Measurements from ENCODE around the gene BMPR2.

The BMPR2 gene

DNA sequence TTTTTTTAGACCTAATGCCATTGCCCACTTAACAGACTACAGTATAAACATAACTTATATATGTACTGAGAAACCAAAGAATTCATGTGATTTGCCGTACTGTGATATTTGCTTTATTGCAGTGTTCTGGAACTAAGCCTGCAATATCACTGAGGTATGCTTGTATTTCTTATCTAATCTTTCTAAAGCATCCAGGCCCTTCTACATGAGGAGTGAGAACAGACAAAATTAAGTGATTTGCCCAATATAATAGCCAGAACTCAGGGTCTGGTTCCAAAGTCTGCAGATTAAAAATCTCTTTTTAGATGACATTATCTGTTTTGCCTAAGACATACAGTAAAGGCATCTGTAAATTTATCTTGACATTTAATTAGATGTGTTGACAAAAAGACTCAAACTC lies 41.9 kb downstream of the BMPR2 start:
- TF ChIP-seq, protein P1, sequence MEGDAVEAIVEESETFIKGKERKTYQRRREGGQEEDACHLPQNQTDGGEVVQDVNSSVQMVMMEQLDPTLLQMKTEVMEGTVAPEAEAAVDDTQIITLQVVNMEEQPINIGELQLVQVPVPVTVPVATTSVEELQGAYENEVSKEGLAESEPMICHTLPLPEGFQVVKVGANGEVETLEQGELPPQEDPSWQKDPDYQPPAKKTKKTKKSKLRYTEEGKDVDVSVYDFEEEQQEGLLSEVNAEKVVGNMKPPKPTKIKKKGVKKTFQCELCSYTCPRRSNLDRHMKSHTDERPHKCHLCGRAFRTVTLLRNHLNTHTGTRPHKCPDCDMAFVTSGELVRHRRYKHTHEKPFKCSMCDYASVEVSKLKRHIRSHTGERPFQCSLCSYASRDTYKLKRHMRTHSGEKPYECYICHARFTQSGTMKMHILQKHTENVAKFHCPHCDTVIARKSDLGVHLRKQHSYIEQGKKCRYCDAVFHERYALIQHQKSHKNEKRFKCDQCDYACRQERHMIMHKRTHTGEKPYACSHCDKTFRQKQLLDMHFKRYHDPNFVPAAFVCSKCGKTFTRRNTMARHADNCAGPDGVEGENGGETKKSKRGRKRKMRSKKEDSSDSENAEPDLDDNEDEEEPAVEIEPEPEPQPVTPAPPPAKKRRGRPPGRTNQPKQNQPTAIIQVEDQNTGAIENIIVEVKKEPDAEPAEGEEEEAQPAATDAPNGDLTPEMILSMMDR (conservative IDR thresholded peaks at IDR 0.05; ENCODE audit: low read length), result no peak
- DNase-seq (ENCODE audit: low read depth), result no peak
- no peak overlapping the region for H3K4me3 ChIP-seq (ENCODE audit: low read length)

- TF ChIP-seq, protein P1 (conservative IDR thresholded peaks at IDR 0.05; ENCODE audit: low read length), result no peak
- no peak for DNase-seq (ENCODE audit: low read depth)
- no peak overlapping the region for H3K4me3 ChIP-seq (ENCODE audit: low read length)
Observed at GRCh38 chr2:202418511-202418910, 42.4 kb downstream of the BMPR2 start.

DNA sequence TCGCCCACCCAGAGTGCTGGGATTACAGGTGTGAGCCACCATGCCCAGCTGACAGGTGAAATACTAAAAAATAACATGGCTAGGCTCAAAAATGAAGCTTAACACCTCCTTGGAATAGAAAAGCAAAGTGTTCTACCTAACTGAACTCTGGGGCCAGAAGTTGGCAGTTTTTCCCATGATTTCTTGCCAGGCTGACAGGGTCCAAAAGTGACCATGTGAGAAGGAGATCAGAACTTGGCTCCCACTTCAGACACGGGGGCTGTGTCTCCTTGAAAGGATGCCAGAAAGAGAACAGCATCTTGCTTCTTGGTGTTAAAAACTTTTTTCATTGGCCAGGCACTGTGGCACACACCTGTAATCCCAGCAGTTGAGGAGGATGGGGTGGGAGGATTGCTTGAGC lies 47.0 kb downstream of the BMPR2 start:
- no peak for DNase-seq (ENCODE audit: low read depth)
- no peak overlapping the region for H3K4me3 ChIP-seq (ENCODE audit: low read length)
- TF ChIP-seq, protein P1 (conservative IDR thresholded peaks at IDR 0.05; ENCODE audit: low read length), result no peak

DNA sequence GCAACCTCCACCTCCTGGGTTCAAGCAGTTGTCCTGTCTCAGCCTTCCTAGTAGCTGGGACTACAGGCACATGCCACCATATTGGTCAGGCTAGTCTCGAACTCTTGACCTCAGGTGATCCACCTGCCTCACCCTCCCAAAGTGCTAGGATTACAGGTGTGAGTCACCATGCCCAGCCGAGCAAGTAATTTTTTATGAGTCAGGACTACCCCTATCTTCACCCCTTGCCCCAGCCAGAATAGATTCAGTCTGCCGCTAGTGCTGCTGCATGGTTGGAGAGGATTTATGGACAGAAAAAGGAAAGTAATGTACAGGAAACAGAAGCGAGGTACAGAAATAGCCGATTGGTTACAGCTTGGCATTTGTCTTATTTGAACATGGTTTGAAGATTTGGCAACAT lies 48.9 kb downstream of the BMPR2 start:
- TF ChIP-seq, protein P1 (conservative IDR thresholded peaks at IDR 0.05; ENCODE audit: low read length), result no peak
- no peak for DNase-seq (ENCODE audit: low read depth)
- no peak overlapping the region for H3K4me3 ChIP-seq (ENCODE audit: low read length)

- no peak for DNase-seq (ENCODE audit: low read depth)
- H3K4me3 ChIP-seq (ENCODE audit: low read length), result no peak overlapping the region
- TF ChIP-seq, protein P1 (conservative IDR thresholded peaks at IDR 0.05; ENCODE audit: low read length), result no peak
Observed at GRCh38 chr2:202426751-202427150, 50.6 kb downstream of the BMPR2 start.

DNA sequence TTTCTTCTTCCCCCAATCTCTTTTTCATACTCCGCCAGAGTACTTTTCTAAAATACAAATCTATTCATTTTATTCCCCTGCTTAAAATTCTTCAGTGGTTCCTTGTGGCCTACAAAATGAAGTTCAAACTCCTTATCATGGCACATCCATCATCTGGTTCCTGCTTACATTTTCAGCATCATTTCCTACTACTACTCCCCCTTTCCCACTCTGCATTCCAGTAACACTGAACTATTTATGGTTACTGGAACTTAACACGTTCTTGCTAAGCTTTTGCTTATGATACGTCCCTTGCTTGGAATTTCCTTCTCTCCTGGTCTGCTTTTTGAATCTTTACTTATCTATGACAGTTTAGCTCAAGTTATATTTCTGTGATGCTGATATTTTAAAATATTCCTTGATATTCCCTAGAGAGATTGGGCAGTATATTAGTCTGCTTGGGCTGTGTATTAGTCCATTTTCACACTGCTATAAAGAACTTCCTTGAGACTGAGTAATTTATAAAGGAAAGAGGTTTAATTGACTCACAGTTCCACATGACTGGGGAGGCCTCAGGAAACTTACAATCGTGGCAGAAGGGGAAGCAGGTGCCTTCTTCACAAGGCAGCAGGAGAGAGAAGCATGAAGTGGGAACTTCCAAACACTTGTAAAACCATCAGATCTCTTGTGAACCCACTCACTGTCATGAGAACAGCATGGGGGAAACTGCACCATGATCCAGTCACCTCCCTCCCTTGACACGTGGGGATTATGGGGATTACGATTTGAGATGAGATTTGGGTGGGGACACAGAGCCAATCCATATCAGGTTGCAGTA lies 53.2 kb downstream of the BMPR2 start:
- TF ChIP-seq, protein P1 (conservative IDR thresholded peaks at IDR 0.05; ENCODE audit: low read length), result no peak
- DNase-seq (ENCODE audit: low read depth), result peak; percentile 73
- no peak overlapping the region for H3K4me3 ChIP-seq (ENCODE audit: low read length)

GRCh38 chr2:202432776-202433175 lies 56.6 kb downstream of the BMPR2 start:
- H3K4me3 ChIP-seq (ENCODE audit: low read length), result no peak overlapping the region
- no peak for DNase-seq (ENCODE audit: low read depth)
- TF ChIP-seq, protein P1 (conservative IDR thresholded peaks at IDR 0.05; ENCODE audit: low read length), result no peak

All from AG10803 (cell line).